ENCODE results near the gene ILK. TPM values are rescaled to one million over a fixed set of nuclear protein-coding genes. Genes with fewer than 3 reads are reported as not detected.

ILK gene
- total and polyA plus RNA-seq, 10 of the 15 experiments (the other 5 are each of a cell fraction or from before 2014, with no cell fraction given), result 51.8 to 163 (median 92.0) TPM

DNA sequence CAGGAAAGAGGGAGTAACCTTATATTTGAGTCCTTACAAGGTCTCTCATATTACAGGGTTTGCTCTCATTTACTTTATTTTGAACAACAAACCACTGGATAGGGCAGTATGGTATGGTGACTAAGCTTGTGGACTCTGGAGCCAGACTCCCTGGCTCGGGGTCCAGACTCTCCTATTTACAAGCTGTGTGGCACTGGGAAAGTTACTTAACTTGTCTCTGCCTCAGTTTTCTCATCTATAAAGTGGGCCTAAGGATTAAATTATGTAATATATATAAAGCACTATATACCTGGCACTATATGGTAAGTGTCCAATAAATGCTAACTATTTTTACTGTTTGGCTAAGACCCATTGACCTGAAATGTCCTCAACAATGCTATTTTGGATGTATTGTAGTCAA lies 53.8 kb downstream of the ILK start (continued):
- TF ChIP-seq, protein P1, sequence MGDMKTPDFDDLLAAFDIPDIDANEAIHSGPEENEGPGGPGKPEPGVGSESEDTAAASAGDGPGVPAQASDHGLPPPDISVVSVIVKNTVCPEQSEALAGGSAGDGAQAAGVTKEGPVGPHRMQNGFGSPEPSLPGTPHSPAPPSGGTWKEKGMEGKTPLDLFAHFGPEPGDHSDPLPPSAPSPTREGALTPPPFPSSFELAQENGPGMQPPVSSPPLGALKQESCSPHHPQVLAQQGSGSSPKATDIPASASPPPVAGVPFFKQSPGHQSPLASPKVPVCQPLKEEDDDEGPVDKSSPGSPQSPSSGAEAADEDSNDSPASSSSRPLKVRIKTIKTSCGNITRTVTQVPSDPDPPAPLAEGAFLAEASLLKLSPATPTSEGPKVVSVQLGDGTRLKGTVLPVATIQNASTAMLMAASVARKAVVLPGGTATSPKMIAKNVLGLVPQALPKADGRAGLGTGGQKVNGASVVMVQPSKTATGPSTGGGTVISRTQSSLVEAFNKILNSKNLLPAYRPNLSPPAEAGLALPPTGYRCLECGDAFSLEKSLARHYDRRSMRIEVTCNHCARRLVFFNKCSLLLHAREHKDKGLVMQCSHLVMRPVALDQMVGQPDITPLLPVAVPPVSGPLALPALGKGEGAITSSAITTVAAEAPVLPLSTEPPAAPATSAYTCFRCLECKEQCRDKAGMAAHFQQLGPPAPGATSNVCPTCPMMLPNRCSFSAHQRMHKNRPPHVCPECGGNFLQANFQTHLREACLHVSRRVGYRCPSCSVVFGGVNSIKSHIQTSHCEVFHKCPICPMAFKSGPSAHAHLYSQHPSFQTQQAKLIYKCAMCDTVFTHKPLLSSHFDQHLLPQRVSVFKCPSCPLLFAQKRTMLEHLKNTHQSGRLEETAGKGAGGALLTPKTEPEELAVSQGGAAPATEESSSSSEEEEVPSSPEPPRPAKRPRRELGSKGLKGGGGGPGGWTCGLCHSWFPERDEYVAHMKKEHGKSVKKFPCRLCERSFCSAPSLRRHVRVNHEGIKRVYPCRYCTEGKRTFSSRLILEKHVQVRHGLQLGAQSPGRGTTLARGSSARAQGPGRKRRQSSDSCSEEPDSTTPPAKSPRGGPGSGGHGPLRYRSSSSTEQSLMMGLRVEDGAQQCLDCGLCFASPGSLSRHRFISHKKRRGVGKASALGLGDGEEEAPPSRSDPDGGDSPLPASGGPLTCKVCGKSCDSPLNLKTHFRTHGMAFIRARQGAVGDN (IDR thresholded peaks at IDR 0.05), result no peak
- TF ChIP-seq POLR2AphosphoS5 (IDR thresholded peaks at IDR 0.05; ENCODE audit: low read length), result no peak

DNA sequence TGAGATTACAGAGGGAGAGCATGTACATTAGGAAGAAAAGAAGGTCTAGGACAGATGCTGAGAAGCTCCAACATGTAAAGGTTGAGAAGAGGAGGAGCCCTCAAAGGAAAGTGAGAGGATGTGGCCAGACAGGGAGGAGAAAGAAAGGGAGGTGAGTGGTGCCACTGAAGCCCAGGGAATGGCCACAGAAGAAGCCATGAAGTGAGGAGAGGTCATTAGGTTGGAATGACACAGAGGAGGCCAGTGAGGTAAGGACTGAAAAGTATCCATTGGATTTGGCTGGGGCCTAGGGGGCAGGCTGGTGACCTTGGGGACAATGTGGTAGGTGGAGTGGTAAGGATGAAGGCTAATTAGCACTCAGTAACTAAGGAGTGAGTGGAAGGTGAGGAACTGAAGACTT lies 55.1 kb downstream of the ILK start:
- Histone ChIP-seq H2AFZ (ENCODE audit: control insufficient read depth, low read depth, low read length) (no peak overlapping the region), H3K27me3 (replicated peaks in 1 of 2; ENCODE audit: control insufficient read depth in 2 of 2, insufficient read depth in 2 of 2, low read length in 1 of 2) (peaks cover 4% of the 10 kb centered on the region in 2 experiments), H3K9ac (ENCODE audit: control insufficient read depth, insufficient read depth, low read length) (no peak overlapping the region), H3K4me1 (ENCODE audit: control insufficient read depth, insufficient read depth, low read length) (no peaks in the 10 kb centered on the region), H3K9me3 (replicated peaks; ENCODE audit: control insufficient read depth, insufficient read depth, low read length) (no peaks in the 10 kb centered on the region), H3K27ac (ENCODE audit: control insufficient read depth, insufficient read depth) (no peak overlapping the region), H3K4me3 (no peak overlapping the region), H3K4me2 (ENCODE audit: control insufficient read depth, insufficient read depth) (no peak overlapping the region), H4K20me1 (ENCODE audit: control insufficient read depth, insufficient read depth) (no peaks in the 10 kb centered on the region), H3K79me2 (ENCODE audit: control insufficient read depth, insufficient read depth, low read length) (no peaks in the 10 kb centered on the region), H3K36me3 (ENCODE audit: control insufficient read depth in 2 of 2, insufficient read depth in 2 of 2, low read length in 1 of 2) (no peaks in the 10 kb centered on the region)
- ATAC-seq, result no peak
- DNase-seq (ENCODE audit: low read depth, low spot score), result no peak
- ChIA-PET CTCF (interaction anchor here (0.6 to 4.5 kb wide), 4 partner anchors 9 to 234 kb away, joined by 3 to 22 read pairs (median 6); partner anchors contain the start of gene TAF10), RAD21 (ENCODE audit: unreplicated experiment) (interaction anchor here (1.7 kb wide), 1 partner anchor 127 kb away, joined by 4 read pairs; no protein-coding TSS in a partner anchor), POLR2A (interaction anchor here (1.3 kb wide), 1 partner anchor 40 kb away, joined by 4 read pairs; the partner anchor contains the start of gene TPP1), SMC1A (ENCODE audit: uncharacterized antibody, unreplicated experiment) (interaction anchor here (0.7 to 1.9 kb wide), 3 partner anchors 9 to 140 kb away, joined by 3 to 12 read pairs (median 3); no protein-coding TSS in a partner anchor)
- TF ChIP-seq HDAC6 (IDR thresholded peaks at IDR 0.05; ENCODE audit: unreplicated experiment) (no peak), CBFB (IDR thresholded peaks at IDR 0.05; ENCODE audit: low read depth) (no peak), RB1 (IDR thresholded peaks at IDR 0.05; ENCODE audit: borderline replicate concordance) (no peak)
- TF ChIP-seq, protein P2, sequence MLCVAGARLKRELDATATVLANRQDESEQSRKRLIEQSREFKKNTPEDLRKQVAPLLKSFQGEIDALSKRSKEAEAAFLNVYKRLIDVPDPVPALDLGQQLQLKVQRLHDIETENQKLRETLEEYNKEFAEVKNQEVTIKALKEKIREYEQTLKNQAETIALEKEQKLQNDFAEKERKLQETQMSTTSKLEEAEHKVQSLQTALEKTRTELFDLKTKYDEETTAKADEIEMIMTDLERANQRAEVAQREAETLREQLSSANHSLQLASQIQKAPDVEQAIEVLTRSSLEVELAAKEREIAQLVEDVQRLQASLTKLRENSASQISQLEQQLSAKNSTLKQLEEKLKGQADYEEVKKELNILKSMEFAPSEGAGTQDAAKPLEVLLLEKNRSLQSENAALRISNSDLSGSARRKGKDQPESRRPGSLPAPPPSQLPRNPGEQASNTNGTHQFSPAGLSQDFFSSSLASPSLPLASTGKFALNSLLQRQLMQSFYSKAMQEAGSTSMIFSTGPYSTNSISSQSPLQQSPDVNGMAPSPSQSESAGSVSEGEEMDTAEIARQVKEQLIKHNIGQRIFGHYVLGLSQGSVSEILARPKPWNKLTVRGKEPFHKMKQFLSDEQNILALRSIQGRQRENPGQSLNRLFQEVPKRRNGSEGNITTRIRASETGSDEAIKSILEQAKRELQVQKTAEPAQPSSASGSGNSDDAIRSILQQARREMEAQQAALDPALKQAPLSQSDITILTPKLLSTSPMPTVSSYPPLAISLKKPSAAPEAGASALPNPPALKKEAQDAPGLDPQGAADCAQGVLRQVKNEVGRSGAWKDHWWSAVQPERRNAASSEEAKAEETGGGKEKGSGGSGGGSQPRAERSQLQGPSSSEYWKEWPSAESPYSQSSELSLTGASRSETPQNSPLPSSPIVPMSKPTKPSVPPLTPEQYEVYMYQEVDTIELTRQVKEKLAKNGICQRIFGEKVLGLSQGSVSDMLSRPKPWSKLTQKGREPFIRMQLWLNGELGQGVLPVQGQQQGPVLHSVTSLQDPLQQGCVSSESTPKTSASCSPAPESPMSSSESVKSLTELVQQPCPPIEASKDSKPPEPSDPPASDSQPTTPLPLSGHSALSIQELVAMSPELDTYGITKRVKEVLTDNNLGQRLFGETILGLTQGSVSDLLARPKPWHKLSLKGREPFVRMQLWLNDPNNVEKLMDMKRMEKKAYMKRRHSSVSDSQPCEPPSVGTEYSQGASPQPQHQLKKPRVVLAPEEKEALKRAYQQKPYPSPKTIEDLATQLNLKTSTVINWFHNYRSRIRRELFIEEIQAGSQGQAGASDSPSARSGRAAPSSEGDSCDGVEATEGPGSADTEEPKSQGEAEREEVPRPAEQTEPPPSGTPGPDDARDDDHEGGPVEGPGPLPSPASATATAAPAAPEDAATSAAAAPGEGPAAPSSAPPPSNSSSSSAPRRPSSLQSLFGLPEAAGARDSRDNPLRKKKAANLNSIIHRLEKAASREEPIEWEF (IDR thresholded peaks at IDR 0.05; ENCODE audit: insufficient replicate concordance, low read depth, low read length), result no peak
- TF ChIP-seq, protein P3, sequence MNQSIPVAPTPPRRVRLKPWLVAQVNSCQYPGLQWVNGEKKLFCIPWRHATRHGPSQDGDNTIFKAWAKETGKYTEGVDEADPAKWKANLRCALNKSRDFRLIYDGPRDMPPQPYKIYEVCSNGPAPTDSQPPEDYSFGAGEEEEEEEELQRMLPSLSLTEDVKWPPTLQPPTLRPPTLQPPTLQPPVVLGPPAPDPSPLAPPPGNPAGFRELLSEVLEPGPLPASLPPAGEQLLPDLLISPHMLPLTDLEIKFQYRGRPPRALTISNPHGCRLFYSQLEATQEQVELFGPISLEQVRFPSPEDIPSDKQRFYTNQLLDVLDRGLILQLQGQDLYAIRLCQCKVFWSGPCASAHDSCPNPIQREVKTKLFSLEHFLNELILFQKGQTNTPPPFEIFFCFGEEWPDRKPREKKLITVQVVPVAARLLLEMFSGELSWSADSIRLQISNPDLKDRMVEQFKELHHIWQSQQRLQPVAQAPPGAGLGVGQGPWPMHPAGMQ (IDR thresholded peaks at IDR 0.05; ENCODE audit: borderline replicate concordance), result no peak
- TF ChIP-seq, protein P4, sequence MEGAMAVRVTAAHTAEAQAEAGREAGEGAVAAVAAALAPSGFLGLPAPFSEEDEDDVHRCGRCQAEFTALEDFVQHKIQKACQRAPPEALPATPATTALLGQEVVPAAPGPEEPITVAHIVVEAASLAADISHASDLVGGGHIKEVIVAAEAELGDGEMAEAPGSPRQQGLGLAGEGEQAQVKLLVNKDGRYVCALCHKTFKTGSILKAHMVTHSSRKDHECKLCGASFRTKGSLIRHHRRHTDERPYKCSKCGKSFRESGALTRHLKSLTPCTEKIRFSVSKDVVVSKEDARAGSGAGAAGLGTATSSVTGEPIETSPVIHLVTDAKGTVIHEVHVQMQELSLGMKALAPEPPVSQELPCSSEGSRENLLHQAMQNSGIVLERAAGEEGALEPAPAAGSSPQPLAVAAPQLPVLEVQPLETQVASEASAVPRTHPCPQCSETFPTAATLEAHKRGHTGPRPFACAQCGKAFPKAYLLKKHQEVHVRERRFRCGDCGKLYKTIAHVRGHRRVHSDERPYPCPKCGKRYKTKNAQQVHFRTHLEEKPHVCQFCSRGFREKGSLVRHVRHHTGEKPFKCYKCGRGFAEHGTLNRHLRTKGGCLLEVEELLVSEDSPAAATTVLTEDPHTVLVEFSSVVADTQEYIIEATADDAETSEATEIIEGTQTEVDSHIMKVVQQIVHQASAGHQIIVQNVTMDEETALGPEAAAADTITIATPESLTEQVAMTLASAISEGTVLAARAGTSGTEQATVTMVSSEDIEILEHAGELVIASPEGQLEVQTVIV (IDR thresholded peaks at IDR 0.05; ENCODE audit: borderline replicate concordance, partially characterized antibody), result no peak
- in situ Hi-C loops (cut with MboI) (no loop called here), intact Hi-C loops (cut with micrococcal nuclease; ENCODE audit: unreplicated experiment) (no loop called here)
- FAIRE-seq, result no peak
- BruUV-seq (replicated peaks), result no TSS peak

All from GM12878 (cell line).